CD14-positive monocyte (primary cell): ENCODE measurements around the gene CHRD. TPM values are rescaled to one million over a fixed set of nuclear protein-coding genes. Genes with fewer than 3 reads are reported as not detected.

Experiments
- DNase-seq, 3 donors: peaks; one replicate each; pipeline ENCODE4 v3.0.0-alpha.2; 2011 to 2022
- H2AFZ ChIP-seq: 2 replicates; pipeline ENCODE4 v1.6.0; 2012; ENCODE audit warnings: mild to moderate bottlenecking, low read depth, low read length, inconsistent platforms; ENCODE audit not compliant: insufficient read depth, poor library complexity, severe bottlenecking
- H3K27ac ChIP-seq, 2 donors: 1 replicate in 1 of 2; 2 replicates in 1 of 2; pipeline ENCODE4 v1.5.1; 2012 to 2013; ENCODE audit warnings: low read length in 2 of 2, control low read depth in 1 of 2, inconsistent platforms in 1 of 2, low read depth in 1 of 2, mild to moderate bottlenecking in 1 of 2
- H3K27me3 ChIP-seq, 2 donors: one replicate each; pipeline versions ENCODE4 v1.6.0 to v1.6.1; 2011 to 2013; ENCODE audit warnings: low read length in 2 of 2; ENCODE audit not compliant: control insufficient read depth in 2 of 2, insufficient read depth in 2 of 2
- H3K36me3 ChIP-seq, 2 donors: replicated peaks in 1 of 2; 1 replicate in 1 of 2; 2 replicates in 1 of 2; pipeline versions ENCODE4 v1.5.1 to v1.6.1; 2012 to 2013; ENCODE audit warnings: low read length in 2 of 2, control low read depth in 1 of 2, inconsistent platforms in 1 of 2, mild to moderate bottlenecking in 1 of 2; ENCODE audit not compliant: insufficient read depth in 2 of 2, control insufficient read depth in 1 of 2
- H3K4me1 ChIP-seq, 2 donors: 1 replicate in 1 of 2; 2 replicates in 1 of 2; pipeline versions ENCODE4 v1.5.1 to v1.6.1; 2012 to 2013; ENCODE audit warnings: low read length in 2 of 2, control low read depth in 1 of 2, inconsistent platforms in 1 of 2, mild to moderate bottlenecking in 1 of 2, moderate library complexity in 1 of 2; ENCODE audit not compliant: insufficient read depth in 2 of 2, control insufficient read depth in 1 of 2
- H3K4me2 ChIP-seq: replicated peaks from 2 replicates; pipeline ENCODE3; 2012; ENCODE audit warnings: low read length, moderate library complexity, mild to moderate bottlenecking; ENCODE audit not compliant: poor library complexity, severe bottlenecking; ENCODE audit errors: extremely low read depth
- H3K4me3 ChIP-seq, 3 experiments: fragments of 200-600 bp in 1 of 3; sonication (generic) in 1 of 3; replicated peaks in 1 of 3; 1 replicate in 2 of 3; 2 replicates in 1 of 3; pipeline ENCODE4 v1.5.1; 2011 to 2013; ENCODE audit warnings: low read length in 3 of 3, mild to moderate bottlenecking in 3 of 3, control low read depth in 2 of 3, low read depth in 2 of 3, inconsistent platforms in 1 of 3, moderate library complexity in 1 of 3
- H3K79me2 ChIP-seq: 2 replicates; pipeline ENCODE4 v1.6.0; 2012; ENCODE audit warnings: mild to moderate bottlenecking, control low read depth, inconsistent platforms, low read length, moderate library complexity; ENCODE audit not compliant: insufficient read depth
- H3K9ac ChIP-seq: 2 replicates; pipeline ENCODE4 v1.6.0; 2017; ENCODE audit warnings: low read length, mild to moderate bottlenecking; ENCODE audit not compliant: insufficient read depth, poor library complexity, severe bottlenecking
- H3K9me3 ChIP-seq, 2 donors: replicated peaks in 1 of 2; 1 replicate in 1 of 2; 2 replicates in 1 of 2; pipeline versions ENCODE4 v1.5.1 to v1.6.1; 2012 to 2013; ENCODE audit warnings: low read length in 2 of 2, control low read depth in 1 of 2; ENCODE audit not compliant: control insufficient read depth in 1 of 2, insufficient read depth in 1 of 2
- H4K20me1 ChIP-seq: 2 replicates; pipeline ENCODE4 v1.6.0; 2012; ENCODE audit warnings: mild to moderate bottlenecking, low read length, control low read depth, moderate library complexity; ENCODE audit not compliant: insufficient read depth
- H3K27ac Mint-ChIP-seq, 7 donors: one replicate each; pipeline ENCODE4 v1.8.0; 2020; ENCODE audit warnings: mild to moderate bottlenecking in 7 of 7, mixed read lengths in 7 of 7, moderate library complexity in 6 of 7, inconsistent platforms in 2 of 7
- H3K27me3 Mint-ChIP-seq, 3 donors: one replicate each; pipeline ENCODE4 v1.8.0; 2021 to 2022; ENCODE audit warnings: low read depth in 3 of 3, mild to moderate bottlenecking in 3 of 3, mixed read lengths in 3 of 3, moderate library complexity in 3 of 3, inconsistent platforms in 1 of 3
- H3K36me3 Mint-ChIP-seq, 2 donors: one replicate each; pipeline ENCODE4 v1.8.0; 2020; ENCODE audit warnings: mixed read lengths in 2 of 2, inconsistent platforms in 1 of 2, mild to moderate bottlenecking in 1 of 2
- H3K4me1 Mint-ChIP-seq: one replicate; pipeline ENCODE4 v1.8.0; 2020; ENCODE audit warnings: mild to moderate bottlenecking, mixed read lengths
- H3K4me3 Mint-ChIP-seq, 2 donors: one replicate each; pipeline ENCODE4 v1.8.0; 2020; ENCODE audit warnings: mild to moderate bottlenecking in 2 of 2, mixed read lengths in 2 of 2, moderate library complexity in 1 of 2
- H3K9me3 Mint-ChIP-seq, 7 donors: one replicate each; pipeline ENCODE4 v1.8.0; 2020 to 2022; ENCODE audit warnings: mixed read lengths in 7 of 7, mild to moderate bottlenecking in 6 of 7, moderate library complexity in 6 of 7, inconsistent platforms in 2 of 7
- CTCF ChIP-seq: fragments of 200-600 bp; IDR thresholded peaks from one replicate; pipeline ENCODE4 v1.8.0; 2022; ENCODE audit warnings: antibody characterized with exemption, mild to moderate bottlenecking
- WGBS: methylation state at CpG from one replicate; pipeline ENCODE4 v1.1.5; 2013; ENCODE audit warnings: missing lambda C conversion rate; ENCODE audit not compliant: insufficient coverage; 5-methylcytosine and 5-hydroxymethylcytosine counted together
- intact Hi-C, 2 donors: fragments of 100-400 bp; cut with micrococcal nuclease; formaldehyde crosslinking; loops; one replicate each; pipeline versions ENCODE4 v1.15.0 to v1.15.1; 2023
- polyA plus RNA-seq, 3 donors: library from polyadenylated mRNA; depleted of rRNA in 1 of 3; unstranded in 2 of 3; stranded (reverse) in 1 of 3; fragments of 300-500 nt in 2 of 3; fragments of >200 nt in 1 of 3; fragmentation: Illumina TruSeq in 2 of 3; gene quantifications; 1 replicate in 2 of 3; 2 replicates in 1 of 3; pipeline ENCODE4 v1.2.3, GENCODE V29; 2012 to 2021

Gene CHRD
- polyA plus RNA-seq, 3 donors: 0.03 TPM; not detected in 2

- TF ChIP-seq CTCF: no peak
- Mint-ChIP-seq H3K36me3 (peaks cover 0 to 2% of the 10 kb centered on the region in 2 donors), H3K4me1 (peaks cover 18% of the 10 kb centered on the region), H3K27ac (no peak overlapping the region), H3K4me3 (no peak overlapping the region), H3K9me3 (peaks cover 0 to 7% (median 3%) of the 10 kb centered on the region in 7 donors), H3K27me3 (peaks cover 43 to 61% (median 52%) of the 10 kb centered on the region in 3 donors)
- no peak overlapping the region for H3K9ac ChIP-seq
- no peak overlapping the region for H3K4me2 ChIP-seq
- no peak overlapping the region for H2AFZ ChIP-seq
- 98% methylated on average over 7 of the region's 8 CpGs for WGBS
- peaks cover 13 to 19% of the 10 kb centered on the region in 2 donors for H3K4me1 ChIP-seq
- no peaks in the 10 kb centered on the region for H3K36me3 ChIP-seq
- no peak overlapping the region for H3K27ac ChIP-seq
- no peak overlapping the region for H3K4me3 ChIP-seq
- H3K79me2 ChIP-seq: no peaks in the 10 kb centered on the region
- DNase-seq: no peak
- no peaks in the 10 kb centered on the region for H3K9me3 ChIP-seq
- peaks cover 13 to 39% of the 10 kb centered on the region in 2 donors for H3K27me3 ChIP-seq
- no peaks in the 10 kb centered on the region for H4K20me1 ChIP-seq
- intact Hi-C loops: no loop called here
Measured at GRCh38 chr3:184384856-184385422, 5.1 kb downstream of the CHRD start.

- Histone ChIP-seq H3K4me1 (peaks cover 7 to 8% of the 10 kb centered on the region in 2 donors), H3K27me3 (peaks cover 6 to 31% of the 10 kb centered on the region in 2 donors), H3K27ac (no peak overlapping the region), H3K79me2 (no peaks in the 10 kb centered on the region), H3K4me2 (no peak overlapping the region), H2AFZ (no peak overlapping the region), H3K9me3 (no peaks in the 10 kb centered on the region), H4K20me1 (no peaks in the 10 kb centered on the region), H3K4me3 (no peak overlapping the region), H3K9ac (no peak overlapping the region), H3K36me3 (no peaks in the 10 kb centered on the region)
- Mint-ChIP-seq H3K4me1 (peaks cover 13% of the 10 kb centered on the region), H3K27me3 (peaks cover 41 to 57% (median 46%) of the 10 kb centered on the region in 3 donors), H3K4me3 (no peak overlapping the region), H3K27ac (no peak overlapping the region), H3K36me3 (no peaks in the 10 kb centered on the region), H3K9me3 (peaks cover 0 to 7% (median 1%) of the 10 kb centered on the region in 7 donors)
- WGBS: 63% methylated on average over 32 of the region's 37 CpGs
- TF ChIP-seq CTCF: no peak
- intact Hi-C loops: no loop called here
- no peak for DNase-seq
Measured at GRCh38 chr3:184386047-184386806, 6.4 kb downstream of the CHRD start.
